DMS114 treated with DMSO at 0.1 percent for 48 hours (cell line): Measurements from ENCODE around the gene KAT2A.

Experiments used
- DNase-seq: peaks from one replicate; lab custom pipeline; 2025; ENCODE audit not compliant: unreplicated experiment; lab: John Stamatoyannopoulos, UW

Gene KAT2A

DNA sequence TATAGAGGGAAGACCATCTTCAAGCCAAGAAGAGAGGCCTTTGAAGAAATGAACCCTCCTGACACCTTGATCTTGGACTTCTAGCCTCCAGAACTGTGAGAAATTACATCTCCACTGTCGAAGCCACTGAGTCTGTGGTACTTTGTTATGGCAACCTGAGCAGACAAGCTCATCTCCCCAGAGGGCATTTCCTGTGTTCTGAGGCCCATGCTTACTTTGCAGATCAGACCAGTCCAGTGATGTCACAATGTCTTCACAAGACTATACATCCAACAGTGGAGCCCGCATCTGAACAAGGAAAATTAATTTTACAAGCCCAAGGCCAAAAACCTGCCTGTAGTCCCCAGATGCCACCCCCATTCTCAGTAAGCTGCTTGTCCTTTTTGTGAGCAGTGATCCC lies 56.0 kb downstream of the KAT2A start:
- DNase-seq, result no peak
